Small intestine (tissue), 7 donors: ENCODE data around the gene GHRH. TPM values are rescaled to one million over a fixed set of nuclear protein-coding genes. Genes with fewer than 3 reads are reported as not detected.

Source experiments
- DNase-seq, 2 donors: peaks; one replicate each; pipeline versions ENCODE4 v3.0.0 to v3.0.0-alpha.2; 2013
- FAIRE-seq: peaks from 2 replicates; lab custom pipeline; 2012; peaks lifted over from hg19 to GRCh38; lab: Jason Lieb, UNC
- H3K27ac ChIP-seq, 3 donors: one replicate each; pipeline ENCODE4 v1.5.1; 2013; ENCODE audit warnings: low read length in 2 of 3, mild to moderate bottlenecking in 2 of 3, control low read depth in 1 of 3, inconsistent platforms in 1 of 3, low read depth in 1 of 3, moderate library complexity in 1 of 3
- H3K27me3 ChIP-seq, 3 donors: one replicate each; pipeline ENCODE4 v1.6.1; 2013; ENCODE audit warnings: low read length in 3 of 3, inconsistent platforms in 1 of 3; ENCODE audit not compliant: control insufficient read depth in 3 of 3, insufficient read depth in 3 of 3
- H3K36me3 ChIP-seq, 3 donors: one replicate each; pipeline ENCODE4 v1.6.1; 2013; ENCODE audit warnings: low read length in 3 of 3, inconsistent platforms in 1 of 3, low read depth in 1 of 3, mild to moderate bottlenecking in 1 of 3, moderate library complexity in 1 of 3; ENCODE audit not compliant: control insufficient read depth in 3 of 3, insufficient read depth in 2 of 3
- H3K4me1 ChIP-seq, 3 donors: one replicate each; pipeline ENCODE4 v1.6.1; 2013; ENCODE audit warnings: low read length in 2 of 3, inconsistent platforms in 1 of 3, low read depth in 1 of 3, mild to moderate bottlenecking in 1 of 3, moderate library complexity in 1 of 3; ENCODE audit not compliant: control insufficient read depth in 3 of 3, insufficient read depth in 2 of 3
- H3K4me3 ChIP-seq, 3 donors: one replicate each; pipeline ENCODE4 v1.5.1; 2013; ENCODE audit warnings: low read length in 3 of 3, control low read depth in 1 of 3, inconsistent platforms in 1 of 3, low read depth in 1 of 3, mild to moderate bottlenecking in 1 of 3, moderate library complexity in 1 of 3
- H3K9me3 ChIP-seq, 2 donors: one replicate each; pipeline ENCODE4 v1.6.1; 2013; ENCODE audit warnings: low read depth in 1 of 2, low read length in 1 of 2; ENCODE audit not compliant: control insufficient read depth in 2 of 2, insufficient read depth in 1 of 2
- WGBS, 3 donors: extraction: QIAGEN DNeasy Blood & Tissue Kit; methylation state at CpG; one replicate each; pipeline ENCODE4 v1.1.7; 2013; 5-methylcytosine and 5-hydroxymethylcytosine counted together
- polyA plus RNA-seq, 4 donors: library from polyadenylated mRNA; stranded (reverse) in 3 of 4; unstranded in 1 of 4; fragments of 200-250 nt in 3 of 4; fragments of 120-200 nt in 1 of 4; gene quantifications; one replicate each; pipeline versions ENCODE4 v1.2.1 to v1.2.3, GENCODE V29; 2013
- donor health status: healthy with polysubstance abuse.
- donor health status: control.
- donor health status: control.
- donor health status: Bipolar disorder and iron deficiency.
- donor health status: healthy.

GHRH gene
- polyA plus RNA-seq, 4 donors: not detected

GRCh38 chr20:37285664-37286374, 24.2 kb upstream of the GHRH start:
- no peak overlapping the region for H3K4me3 ChIP-seq
- FAIRE-seq: no peak
- no peaks in the 10 kb centered on the region for H3K27me3 ChIP-seq
- WGBS, 3 donors: 50 to 75% (median 56%) methylated on average over 12 of the region's 12 CpGs
- no peaks in the 10 kb centered on the region for H3K9me3 ChIP-seq
- H3K27ac ChIP-seq: peak overlapping the region in 1 of 3 donors; percentile 43
- H3K4me1 ChIP-seq: peaks cover 0 to 35% (median 4%) of the 10 kb centered on the region in 3 donors
- H3K36me3 ChIP-seq: no peaks in the 10 kb centered on the region
- peak; percentile 76 to 77 for DNase-seq

GRCh38 chr20:37284691-37285161, 23.1 kb upstream of the GHRH start:
- Histone ChIP-seq H3K4me3 (no peak overlapping the region), H3K27ac (peak overlapping the region in 1 of 3 donors; percentile 43), H3K4me1 (peaks cover 0 to 33% (median 2%) of the 10 kb centered on the region in 3 donors), H3K9me3 (no peaks in the 10 kb centered on the region), H3K27me3 (no peaks in the 10 kb centered on the region), H3K36me3 (no peaks in the 10 kb centered on the region)
- 93 to 96% (median 93%) methylated on average over 6 of the region's 6 CpGs for WGBS, 3 donors
- DNase-seq (no peak), FAIRE-seq (no peak)

- FAIRE-seq: no peak
Measured at GRCh38 chr20:37283530-37284195, 22.0 kb upstream of the GHRH start.

GRCh38 chr20:37282556-37282955, 20.9 kb upstream of the GHRH start:
- WGBS, 3 donors: 69 to 86% (median 84%) methylated on average over 6 of the region's 6 CpGs
- Histone ChIP-seq H3K4me3 (no peak overlapping the region), H3K9me3 (no peaks in the 10 kb centered on the region), H3K4me1 (peaks cover 0 to 36% (median 0%) of the 10 kb centered on the region in 3 donors), H3K27me3 (no peaks in the 10 kb centered on the region), H3K36me3 (no peaks in the 10 kb centered on the region), H3K27ac (peak overlapping the region in 1 of 3 donors; percentile 83)
- FAIRE-seq: no peak
- no peak for DNase-seq

More at GRCh38 chr20:37283530-37284195, 22.0 kb upstream of the GHRH start:
- DNase-seq: peak; percentile 72 to 94
- peaks cover 0 to 33% (median under 1%) of the 10 kb centered on the region in 3 donors for H3K4me1 ChIP-seq
- peak overlapping the region; percentile 9 to 91 (median 83) for H3K27ac ChIP-seq
- no peak overlapping the region for H3K4me3 ChIP-seq
- H3K27me3 ChIP-seq: no peaks in the 10 kb centered on the region
- H3K9me3 ChIP-seq: no peaks in the 10 kb centered on the region
- 46 to 77% (median 63%) methylated on average over 9 of the region's 9 CpGs for WGBS, 3 donors
- H3K36me3 ChIP-seq: no peaks in the 10 kb centered on the region

- peaks cover 0 to 36% (median 5%) of the 10 kb centered on the region in 3 donors for H3K4me1 ChIP-seq
- H3K4me3 ChIP-seq: no peak overlapping the region
- FAIRE-seq (no peak), DNase-seq (no peak)
- H3K27me3 ChIP-seq: no peaks in the 10 kb centered on the region
- no peaks in the 10 kb centered on the region for H3K9me3 ChIP-seq
- H3K36me3 ChIP-seq: no peaks in the 10 kb centered on the region
- no peak overlapping the region for H3K27ac ChIP-seq
- WGBS, 3 donors: 89 to 91% (median 89%) methylated on average over 8 of the region's 8 CpGs
Measured at GRCh38 chr20:37280403-37280802, 18.8 kb upstream of the GHRH start.

- FAIRE-seq (no peak), DNase-seq (no peak)
- Histone ChIP-seq H3K9me3 (no peaks in the 10 kb centered on the region), H3K27me3 (no peaks in the 10 kb centered on the region), H3K4me3 (no peak overlapping the region), H3K36me3 (no peaks in the 10 kb centered on the region), H3K27ac (no peak overlapping the region), H3K4me1 (peaks cover 0 to 42% (median 5%) of the 10 kb centered on the region in 3 donors)
- 60 to 74% (median 66%) methylated on average over 7 to 8 of the region's 8 CpGs for WGBS, 3 donors
Measured at GRCh38 chr20:37279820-37280219, 18.2 kb upstream of the GHRH start.

GRCh38 chr20:37278966-37279590, 17.5 kb upstream of the GHRH start:
- H3K4me1 ChIP-seq: peaks cover 0 to 41% (median 5%) of the 10 kb centered on the region in 3 donors
- DNase-seq (no peak), FAIRE-seq (no peak)
- no peak overlapping the region for H3K27ac ChIP-seq
- no peak overlapping the region for H3K4me3 ChIP-seq
- H3K36me3 ChIP-seq: no peaks in the 10 kb centered on the region
- 89 to 92% (median 92%) methylated on average over 12 of the region's 12 CpGs for WGBS, 3 donors
- H3K27me3 ChIP-seq: no peaks in the 10 kb centered on the region
- no peaks in the 10 kb centered on the region for H3K9me3 ChIP-seq

GRCh38 chr20:37277253-37277593, 15.6 kb upstream of the GHRH start:
- peaks cover 0 to 28% (median 5%) of the 10 kb centered on the region in 3 donors for H3K4me1 ChIP-seq
- peak overlapping the region; percentile 41 to 72 (median 50) for H3K27ac ChIP-seq

More at GRCh38 chr20:37277253-37277593, 15.6 kb upstream of the GHRH start:
- no peaks in the 10 kb centered on the region for H3K36me3 ChIP-seq
- no peaks in the 10 kb centered on the region for H3K9me3 ChIP-seq
- WGBS, 3 donors: 26 to 50% (median 39%) methylated on average over 2 of the region's 2 CpGs
- no peaks in the 10 kb centered on the region for H3K27me3 ChIP-seq
- FAIRE-seq (no peak), DNase-seq (no peak)
- H3K4me3 ChIP-seq: no peak overlapping the region
